Ovary (tissue), 3 donors: ENCODE data around the gene KMT2E.

Experiments used
- CTCF ChIP-seq, 3 donors: fragments of 450-650 bp in 2 of 3; fragments of 200-600 bp in 1 of 3; IDR thresholded peaks; one replicate each; pipeline versions ENCODE4 v1.5.1 to v1.8.0; 2016 to 2022; ENCODE audit warnings: antibody characterized with exemption in 3 of 3, mild to moderate bottlenecking in 1 of 3
- EP300 ChIP-seq: sonication (generic); formaldehyde crosslinking; IDR thresholded peaks from one replicate; pipeline ENCODE4 v1.6.1; 2017; ENCODE audit warnings: antibody characterized with exemption
- POLR2A ChIP-seq: fragments of 450-650 bp; IDR thresholded peaks from one replicate; pipeline ENCODE4 v1.6.1; 2017; ENCODE audit warnings: antibody characterized with exemption, mild to moderate bottlenecking, moderate library complexity
- donor health status: DM: no; HTN: no; CAD: no.

- TF ChIP-seq CTCF (IDR thresholded peaks at IDR 0.05) (no peak), POLR2A (no peak), EP300 (no peak)
Measured at GRCh38 chr7:105001652-105002184, 12.3 kb upstream of the KMT2E start.
